B cell (primary cell): ENCODE results near the gene MEIS2. TPM values are rescaled to one million over a fixed set of nuclear protein-coding genes. Genes with fewer than 3 reads are reported as not detected.

Experiments
- ATAC-seq: fragments of 200-7000 bp; cut with Tn5 transposase; one replicate; pipeline ENCODE4 v1.10.0; 2021; ENCODE audit warnings: low read depth, mild to moderate bottlenecking, moderate number of reproducible peaks, moderate library complexity
- CTCF ChIA-PET: fragments of 350-600 bp; sonication (Branson Sonifier 250); formaldehyde crosslinking; loops from one replicate; lab custom pipeline; 2021; ENCODE audit warnings: antibody characterized with exemption, inconsistent platforms; lab: Charles Lee
- POLR2A ChIA-PET: fragments of 350-600 bp; sonication (Branson Sonifier 250); formaldehyde crosslinking; loops from one replicate; lab custom pipeline; 2021; ENCODE audit warnings: antibody characterized with exemption; lab: Charles Lee
- DNase-seq: peaks from one replicate; pipeline ENCODE4 v3.0.0; 2013
- H2AFZ ChIP-seq: 2 replicates; pipeline ENCODE4 v1.6.1; 2012; ENCODE audit warnings: mild to moderate bottlenecking, low read depth, low read length; ENCODE audit not compliant: insufficient read depth, poor library complexity, severe bottlenecking
- H3K27ac ChIP-seq, 2 donors: 1 replicate in 1 of 2; 2 replicates in 1 of 2; pipeline ENCODE4 v1.5.1; 2012 to 2013; ENCODE audit warnings: low read length in 2 of 2, mild to moderate bottlenecking in 2 of 2, moderate library complexity in 1 of 2
- H3K27me3 ChIP-seq, 4 experiments: fragments of 200-600 bp in 1 of 4; sonication (generic) in 1 of 4; replicated peaks in 1 of 4; 1 replicate in 2 of 4; 2 replicates in 2 of 4; pipeline versions ENCODE4 v1.6.1 to v1.7.0; 2013 to 2016; ENCODE audit warnings: low read length in 3 of 4, mild to moderate bottlenecking in 2 of 4, mixed read lengths in 1 of 4, moderate library complexity in 1 of 4; ENCODE audit not compliant: insufficient read depth in 4 of 4, control insufficient read depth in 3 of 4; ENCODE audit errors: control extremely low read depth in 1 of 4
- H3K36me3 ChIP-seq, 2 experiments: replicated peaks in 1 of 2; 1 replicate in 1 of 2; 2 replicates in 1 of 2; pipeline versions ENCODE4 v1.6.1 to v1.7.1; 2013; ENCODE audit warnings: low read length in 1 of 2; ENCODE audit not compliant: insufficient read depth in 2 of 2, control insufficient read depth in 1 of 2; ENCODE audit errors: control extremely low read depth in 1 of 2, extremely low read depth in 1 of 2
- H3K4me1 ChIP-seq, 2 donors: fragments of 200-600 bp in 1 of 2; sonication (generic) in 1 of 2; 1 replicate in 1 of 2; 2 replicates in 1 of 2; pipeline versions ENCODE4 v1.5.1 to v1.6.1; 2013 to 2017; ENCODE audit warnings: low read length in 2 of 2; ENCODE audit not compliant: control insufficient read depth in 2 of 2, insufficient read depth in 2 of 2
- H3K4me2 ChIP-seq: replicated peaks from 2 replicates; pipeline ENCODE3; 2012; ENCODE audit warnings: mild to moderate bottlenecking, low read depth, low read length; ENCODE audit not compliant: poor library complexity, severe bottlenecking
- H3K4me3 ChIP-seq, 5 experiments: fragments of 200-600 bp in 1 of 5; sonication (generic) in 1 of 5; 1 replicate in 3 of 5; 2 replicates in 2 of 5; pipeline versions ENCODE4 v1.5.1 to v1.7.0; 2011 to 2016; ENCODE audit warnings: low read length in 4 of 5, mild to moderate bottlenecking in 4 of 5, low read depth in 2 of 5, control low read depth in 1 of 5, moderate library complexity in 1 of 5; ENCODE audit not compliant: insufficient read depth in 1 of 5; ENCODE audit errors: control extremely low read depth in 1 of 5, extremely low read depth in 1 of 5
- H3K79me2 ChIP-seq: fragments of 200-600 bp; sonication (generic); one replicate; pipeline ENCODE4 v1.6.0; 2016; ENCODE audit warnings: low read length; ENCODE audit not compliant: control insufficient read depth, insufficient read depth
- H3K9ac ChIP-seq: fragments of 200-600 bp; sonication (generic); 2 replicates; pipeline ENCODE4 v1.6.1; 2017; ENCODE audit warnings: mild to moderate bottlenecking, low read length, moderate library complexity
- H3K9me3 ChIP-seq, 3 donors: one replicate each; pipeline versions ENCODE4 v1.6.1 to v1.7.1; 2013; ENCODE audit warnings: low read length in 2 of 3; ENCODE audit not compliant: control insufficient read depth in 2 of 3, insufficient read depth in 1 of 3; ENCODE audit errors: control extremely low read depth in 1 of 3
- H4K20me1 ChIP-seq: 2 replicates; pipeline ENCODE4 v1.6.0; 2012; ENCODE audit warnings: mild to moderate bottlenecking, low read length; ENCODE audit not compliant: insufficient read depth, control insufficient read depth, poor library complexity, severe bottlenecking
- H3K27ac Mint-ChIP-seq: one replicate; pipeline ENCODE4 v1.8.0; 2021; ENCODE audit warnings: mixed read lengths
- H3K27me3 Mint-ChIP-seq: one replicate; pipeline ENCODE4 v1.8.0; 2021; ENCODE audit warnings: mixed read lengths
- H3K4me1 Mint-ChIP-seq: one replicate; pipeline ENCODE4 v1.8.0; 2021; ENCODE audit warnings: mixed read lengths
- H3K4me3 Mint-ChIP-seq: one replicate; pipeline ENCODE4 v1.8.0; 2021; ENCODE audit warnings: mixed read lengths
- H3K9me3 Mint-ChIP-seq: one replicate; pipeline ENCODE4 v1.8.0; 2022; ENCODE audit warnings: mixed read lengths; ENCODE audit not compliant: insufficient read depth
- CTCF ChIP-seq: fragments of 200-600 bp; IDR thresholded peaks from one replicate; pipeline ENCODE4 v1.8.0; 2022; ENCODE audit warnings: antibody characterized with exemption, mild to moderate bottlenecking
- EZH2 ChIP-seq: IDR thresholded peaks from 2 replicates; pipeline ENCODE4 v1.6.1; 2012; ENCODE audit warnings: borderline replicate concordance, low read depth, mild to moderate bottlenecking, moderate library complexity, low read length; ENCODE audit not compliant: insufficient read depth, poor library complexity, severe bottlenecking
- WGBS: methylation state at CpG from one replicate; pipeline ENCODE4 v1.1.5; 2013; ENCODE audit warnings: missing lambda C conversion rate; ENCODE audit not compliant: insufficient coverage; 5-methylcytosine and 5-hydroxymethylcytosine counted together
- intact Hi-C: fragments of 100-400 bp; cut with micrococcal nuclease; formaldehyde crosslinking; loops from one replicate; pipeline ENCODE4 v1.10.0; 2022
- polyA plus RNA-seq: library from polyadenylated mRNA; depleted of rRNA; stranded (reverse); fragments of >200 nt; gene quantifications from 2 replicates; pipeline ENCODE4 v1.2.3, GENCODE V29; 2012
- total RNA-seq, 2 donors: library from RNA; stranded (reverse); fragments of 120-200 nt in 1 of 2; gene quantifications; 1 replicate in 1 of 2; 2 replicates in 1 of 2; pipeline versions ENCODE4 v1.2.3 to v1.2.4, GENCODE V29; 2013 to 2022

Gene MEIS2
- total and polyA plus RNA-seq, 2 donors (not counting 1 experiment from before 2014, with no cell fraction given), result 0.22 TPM; not detected in 1

GRCh38 chr15:36978625-36979024 is 121.7 kb downstream of the MEIS2 start:
- ChIA-PET CTCF (no interaction called here), POLR2A (no interaction called here)
- no peaks in the 10 kb centered on the region for H3K9me3 Mint-ChIP-seq

GRCh38 chr15:36978126-36978525 is 122.2 kb downstream of the MEIS2 start:
- no peak overlapping the region for H3K27ac Mint-ChIP-seq
- no peaks in the 10 kb centered on the region for H3K4me1 Mint-ChIP-seq
- ChIA-PET POLR2A (no interaction called here), CTCF (no interaction called here)
- H3K27me3 Mint-ChIP-seq, result no peaks in the 10 kb centered on the region
- no peaks in the 10 kb centered on the region for H3K9me3 Mint-ChIP-seq
- WGBS, result no CpG with 5 or more reads among the region's 1 CpG
- no peak for ATAC-seq
- no peak overlapping the region for H3K27ac ChIP-seq
- no peaks in the 10 kb centered on the region for H3K79me2 ChIP-seq
- no peaks in the 10 kb centered on the region for H3K27me3 ChIP-seq
- no peak overlapping the region for H3K9ac ChIP-seq
- intact Hi-C loops, result no loop called here
- TF ChIP-seq EZH2 (no peak), CTCF (no peak)
- H3K4me3 Mint-ChIP-seq, result no peak overlapping the region
- DNase-seq, result no peak
- H3K4me1 ChIP-seq, result no peaks in the 10 kb centered on the region
- no peaks in the 10 kb centered on the region for H3K9me3 ChIP-seq
- H2AFZ ChIP-seq, result no peak overlapping the region
- H3K4me2 ChIP-seq, result no peak overlapping the region
- no peaks in the 10 kb centered on the region for H3K36me3 ChIP-seq
- H3K4me3 ChIP-seq, result no peak overlapping the region
- H4K20me1 ChIP-seq, result no peaks in the 10 kb centered on the region

More at GRCh38 chr15:36978625-36979024, 121.7 kb downstream of the MEIS2 start:
- Histone ChIP-seq H3K27me3 (no peaks in the 10 kb centered on the region), H3K27ac (no peak overlapping the region), H3K4me3 (no peak overlapping the region), H3K9ac (no peak overlapping the region), H3K9me3 (peaks cover 0 to 1% (median 0%) of the 10 kb centered on the region in 3 donors), H3K4me2 (no peak overlapping the region), H3K4me1 (no peaks in the 10 kb centered on the region), H3K79me2 (no peaks in the 10 kb centered on the region), H2AFZ (no peak overlapping the region), H3K36me3 (no peaks in the 10 kb centered on the region), H4K20me1 (no peaks in the 10 kb centered on the region)
- no peaks in the 10 kb centered on the region for H3K27me3 Mint-ChIP-seq
- no peak for TF ChIP-seq EZH2
- TF ChIP-seq CTCF, result no peak
- intact Hi-C loops, result no loop called here
- DNase-seq, result no peak
- no peak overlapping the region for H3K4me3 Mint-ChIP-seq
- WGBS, result no CpG with 5 or more reads among the region's 1 CpG
- no peak overlapping the region for H3K27ac Mint-ChIP-seq
- no peaks in the 10 kb centered on the region for H3K4me1 Mint-ChIP-seq
- no peak for ATAC-seq
